ENCODE data around the gene RYR1. TPM values are rescaled to one million over a fixed set of nuclear protein-coding genes. Genes with fewer than 3 reads are reported as not detected.

Gene RYR1
- total RNA-seq, 4 donors from 2014 or later: 0.82 to 1.6 (median 1.5) TPM

DNA sequence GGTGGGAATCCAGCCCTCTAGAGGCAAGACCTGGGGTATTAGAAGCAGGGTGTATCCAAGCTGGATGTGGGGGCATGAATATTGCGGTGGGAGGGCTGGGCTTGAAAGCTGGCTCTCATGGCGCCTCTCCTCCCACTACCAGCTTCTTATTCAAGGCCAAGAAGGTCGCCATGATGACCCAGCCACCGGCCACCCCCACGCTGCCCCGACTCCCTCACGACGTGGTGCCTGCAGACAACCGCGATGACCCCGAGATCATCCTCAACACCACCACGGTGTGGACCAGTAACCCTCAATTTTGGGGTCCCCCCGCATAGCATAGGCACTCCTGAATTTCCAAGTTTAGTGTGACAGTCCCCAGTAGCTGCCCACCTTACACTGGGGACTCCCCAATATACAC is 41.7 kb downstream of the RYR1 start:
- Histone ChIP-seq H3K27me3 (peaks cover 48% of the 10 kb centered on the region), H3K9me3 (no peaks in the 10 kb centered on the region), H3K36me3 (no peaks in the 10 kb centered on the region), H3K4me1 (no peaks in the 10 kb centered on the region), H3K4me3 (no peak overlapping the region), H3K27ac (no peak overlapping the region)
- ATAC-seq: no peak
- TF ChIP-seq EP300 (IDR thresholded peaks at IDR 0.05) (no peak), POLR2A (IDR thresholded peaks at IDR 0.05) (no peak), POLR2AphosphoS5 (IDR thresholded peaks at IDR 0.05) (no peak)
- TF ChIP-seq, protein P1, sequence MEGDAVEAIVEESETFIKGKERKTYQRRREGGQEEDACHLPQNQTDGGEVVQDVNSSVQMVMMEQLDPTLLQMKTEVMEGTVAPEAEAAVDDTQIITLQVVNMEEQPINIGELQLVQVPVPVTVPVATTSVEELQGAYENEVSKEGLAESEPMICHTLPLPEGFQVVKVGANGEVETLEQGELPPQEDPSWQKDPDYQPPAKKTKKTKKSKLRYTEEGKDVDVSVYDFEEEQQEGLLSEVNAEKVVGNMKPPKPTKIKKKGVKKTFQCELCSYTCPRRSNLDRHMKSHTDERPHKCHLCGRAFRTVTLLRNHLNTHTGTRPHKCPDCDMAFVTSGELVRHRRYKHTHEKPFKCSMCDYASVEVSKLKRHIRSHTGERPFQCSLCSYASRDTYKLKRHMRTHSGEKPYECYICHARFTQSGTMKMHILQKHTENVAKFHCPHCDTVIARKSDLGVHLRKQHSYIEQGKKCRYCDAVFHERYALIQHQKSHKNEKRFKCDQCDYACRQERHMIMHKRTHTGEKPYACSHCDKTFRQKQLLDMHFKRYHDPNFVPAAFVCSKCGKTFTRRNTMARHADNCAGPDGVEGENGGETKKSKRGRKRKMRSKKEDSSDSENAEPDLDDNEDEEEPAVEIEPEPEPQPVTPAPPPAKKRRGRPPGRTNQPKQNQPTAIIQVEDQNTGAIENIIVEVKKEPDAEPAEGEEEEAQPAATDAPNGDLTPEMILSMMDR (IDR thresholded peaks at IDR 0.05): no peak
- 93% methylated on average over 11 of the region's 13 CpGs; no CpG with 5 or more reads in 1 of the 2 donors for WGBS, 2 donors (ENCODE audit: low coverage in 1 of 2)

DNA sequence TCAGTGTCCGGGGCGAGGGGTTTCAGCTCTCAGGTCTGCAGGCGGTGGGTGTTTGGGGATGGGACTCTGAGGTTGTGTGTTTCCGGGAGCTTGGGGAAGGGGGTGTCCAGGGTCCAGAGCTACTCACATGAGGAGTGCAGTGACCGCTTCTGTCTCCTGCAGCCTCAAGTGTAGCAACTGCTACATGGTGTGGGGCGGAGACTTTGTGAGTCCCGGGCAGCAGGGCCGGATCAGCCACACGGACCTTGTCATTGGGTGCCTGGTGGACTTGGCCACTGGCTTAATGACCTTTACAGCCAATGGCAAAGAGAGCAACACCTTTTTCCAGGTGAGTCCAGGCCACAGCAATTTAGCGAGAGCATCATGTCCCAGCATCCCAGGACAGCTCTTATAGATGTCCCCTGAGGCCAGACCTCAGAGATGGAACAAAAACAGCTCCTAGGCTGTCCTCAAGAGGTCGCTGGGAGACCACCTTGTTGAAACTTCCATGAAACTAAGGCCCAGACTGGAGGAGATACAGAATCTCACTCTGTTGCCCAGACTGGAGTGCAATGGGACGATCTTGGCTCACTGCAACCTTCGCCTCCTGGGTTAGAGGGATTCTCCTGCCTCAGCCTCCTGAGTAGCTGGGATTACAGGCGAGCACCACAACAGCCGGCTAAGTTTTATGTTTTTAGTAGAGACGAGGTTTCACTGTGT is 44.9 kb downstream of the RYR1 start:
- Histone ChIP-seq H3K27me3 (peaks cover 62% of the 10 kb centered on the region), H3K4me3 (no peak overlapping the region), H3K4me1 (no peaks in the 10 kb centered on the region), H3K27ac (no peak overlapping the region), H3K36me3 (no peaks in the 10 kb centered on the region), H3K9me3 (no peaks in the 10 kb centered on the region)
- TF ChIP-seq POLR2AphosphoS5 (IDR thresholded peaks at IDR 0.05): no peak
- TF ChIP-seq POLR2A (IDR thresholded peaks at IDR 0.05): no peak
- TF ChIP-seq, protein P1 (IDR thresholded peaks at IDR 0.05): no peak
- no peak for TF ChIP-seq EP300 (IDR thresholded peaks at IDR 0.05)
- no peak for ATAC-seq
- WGBS, 2 donors (ENCODE audit: low coverage in 1 of 2): 47 to 50% methylated on average over 2 to 3 of the region's 16 CpGs

DNA sequence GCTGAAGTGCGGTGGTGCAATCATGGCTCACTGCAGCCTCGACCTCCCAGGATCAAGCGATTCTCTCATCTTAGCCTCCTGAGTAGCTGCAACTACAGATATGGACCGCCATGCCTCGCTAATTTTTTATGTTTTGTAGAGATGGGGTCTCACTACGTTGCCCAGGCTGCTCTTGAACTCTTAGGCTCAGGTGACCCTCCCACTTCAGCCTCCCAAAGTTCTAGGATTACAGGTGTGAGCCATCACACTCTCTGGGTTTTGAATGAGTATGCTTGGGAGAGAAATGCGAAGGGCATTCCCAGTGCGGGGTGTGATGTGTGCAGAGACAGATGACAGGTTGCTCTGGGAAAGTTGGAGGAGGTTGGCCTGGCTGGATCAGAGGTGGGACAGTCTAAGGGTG is 49.0 kb downstream of the RYR1 start:
- Histone ChIP-seq H3K36me3 (no peaks in the 10 kb centered on the region), H3K4me1 (no peaks in the 10 kb centered on the region), H3K27me3 (peaks cover 35% of the 10 kb centered on the region), H3K9me3 (no peaks in the 10 kb centered on the region), H3K27ac (no peak overlapping the region), H3K4me3 (no peak overlapping the region)
- no peak for ATAC-seq
- WGBS, 2 donors (ENCODE audit: low coverage in 1 of 2): 80 to 89% methylated on average over 3 to 8 of the region's 8 CpGs
- TF ChIP-seq POLR2AphosphoS5 (IDR thresholded peaks at IDR 0.05) (no peak), POLR2A (IDR thresholded peaks at IDR 0.05) (no peak), EP300 (IDR thresholded peaks at IDR 0.05) (no peak)
- TF ChIP-seq, protein P1 (IDR thresholded peaks at IDR 0.05): no peak

DNA sequence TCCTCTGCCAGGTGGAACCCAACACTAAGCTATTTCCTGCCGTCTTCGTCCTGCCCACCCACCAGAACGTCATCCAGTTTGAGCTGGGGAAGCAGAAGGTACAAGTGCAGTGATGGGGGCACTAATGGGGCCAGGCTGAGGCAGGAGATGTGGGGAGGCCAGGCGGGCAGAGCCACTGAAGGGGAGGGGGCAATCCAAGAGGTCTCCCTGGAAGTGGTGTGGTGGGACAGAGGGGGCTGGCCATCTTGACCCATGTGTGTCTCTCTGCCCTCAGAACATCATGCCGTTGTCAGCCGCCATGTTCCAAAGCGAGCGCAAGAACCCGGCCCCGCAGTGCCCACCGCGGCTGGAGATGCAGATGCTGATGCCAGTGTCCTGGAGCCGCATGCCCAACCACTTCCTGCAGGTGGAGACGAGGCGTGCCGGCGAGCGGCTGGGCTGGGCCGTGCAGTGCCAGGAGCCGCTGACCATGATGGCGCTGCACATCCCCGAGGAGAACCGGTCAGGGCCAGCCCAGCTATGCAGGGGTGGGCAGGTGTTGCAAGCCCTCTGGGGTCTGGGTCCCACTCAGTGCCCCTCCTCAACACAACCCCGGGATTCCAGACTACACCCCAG is 49.6 kb downstream of the RYR1 start:
- peaks cover 30% of the 10 kb centered on the region for H3K27me3 ChIP-seq
- H3K36me3 ChIP-seq: no peaks in the 10 kb centered on the region
- H3K4me1 ChIP-seq: no peaks in the 10 kb centered on the region
- WGBS, 2 donors (ENCODE audit: low coverage in 1 of 2): 80% methylated on average over 1 of the region's 24 CpGs; no CpG with 5 or more reads in 1 of the 2 donors
- H3K27ac ChIP-seq: no peak overlapping the region
- ATAC-seq: no peak
- no peak overlapping the region for H3K4me3 ChIP-seq
- TF ChIP-seq POLR2AphosphoS5 (IDR thresholded peaks at IDR 0.05) (no peak), POLR2A (IDR thresholded peaks at IDR 0.05) (no peak), EP300 (IDR thresholded peaks at IDR 0.05) (no peak)
- TF ChIP-seq, protein P1 (IDR thresholded peaks at IDR 0.05): no peak
- H3K9me3 ChIP-seq: no peaks in the 10 kb centered on the region

DNA sequence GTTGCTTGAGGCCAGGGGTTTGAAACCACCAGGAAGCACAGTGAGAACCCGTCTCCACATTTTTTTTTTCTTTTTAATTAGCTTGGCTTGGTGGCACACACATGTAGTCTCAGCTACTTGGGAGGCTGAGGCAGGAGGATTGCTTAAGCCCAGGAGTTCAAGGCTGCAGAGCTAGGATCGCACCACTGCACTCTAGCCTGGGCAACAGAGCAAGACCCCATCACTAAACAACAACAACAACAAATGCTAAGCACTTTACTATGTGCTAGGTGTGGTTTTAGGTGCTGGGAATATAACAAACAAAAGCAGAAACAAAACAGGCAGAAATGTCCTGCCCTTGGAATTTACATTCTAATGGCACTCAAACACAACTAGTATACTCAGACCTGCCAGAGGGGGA is 51.3 kb downstream of the RYR1 start:
- Histone ChIP-seq H3K4me1 (no peaks in the 10 kb centered on the region), H3K27me3 (peaks cover 33% of the 10 kb centered on the region), H3K9me3 (no peaks in the 10 kb centered on the region), H3K4me3 (no peak overlapping the region), H3K27ac (no peak overlapping the region), H3K36me3 (no peaks in the 10 kb centered on the region)
- ATAC-seq: no peak
- 67 to 90% methylated on average over 2 of the region's 2 CpGs for WGBS, 2 donors (ENCODE audit: low coverage in 1 of 2)
- TF ChIP-seq EP300 (IDR thresholded peaks at IDR 0.05): no peak
- TF ChIP-seq POLR2AphosphoS5 (IDR thresholded peaks at IDR 0.05): no peak
- TF ChIP-seq, protein P1 (IDR thresholded peaks at IDR 0.05): no peak
- TF ChIP-seq POLR2A (IDR thresholded peaks at IDR 0.05): no peak

All from gastroesophageal sphincter (tissue), 4 donors.